Osteocyte (in vitro differentiated cells): ENCODE measurements around the gene MPLKIP. TPM values are rescaled to one million over a fixed set of nuclear protein-coding genes. Genes with fewer than 3 reads are reported as not detected.
"Not testable (repeated sequence)": the region's sequence is repeated elsewhere in the genome, so short reads cannot be mapped to it uniquely, and the experiment has no call there.

Experiments
- DNase-seq: peaks from one replicate; pipeline ENCODE4 v3.0.0; 2021; ENCODE audit warnings: mixed read lengths; ENCODE audit not compliant: unreplicated experiment; ENCODE audit errors: extremely low spot score
- H3K27ac Mint-ChIP-seq: one replicate; pipeline ENCODE4 v1.8.0; 2021; ENCODE audit warnings: mild to moderate bottlenecking, mixed read lengths; ENCODE audit not compliant: unreplicated experiment
- H3K27me3 Mint-ChIP-seq: one replicate; pipeline ENCODE4 v1.8.0; 2021; ENCODE audit warnings: mixed read lengths; ENCODE audit not compliant: unreplicated experiment
- H3K36me3 Mint-ChIP-seq: one replicate; pipeline ENCODE4 v1.8.0; 2021; ENCODE audit warnings: mixed read lengths; ENCODE audit not compliant: unreplicated experiment
- H3K4me1 Mint-ChIP-seq: one replicate; pipeline ENCODE4 v1.8.0; 2021; ENCODE audit warnings: mixed read lengths; ENCODE audit not compliant: unreplicated experiment
- H3K4me3 Mint-ChIP-seq: one replicate; pipeline ENCODE4 v1.8.0; 2021; ENCODE audit warnings: mild to moderate bottlenecking, moderate library complexity, mixed read lengths; ENCODE audit not compliant: unreplicated experiment
- H3K9me3 Mint-ChIP-seq: one replicate; pipeline ENCODE4 v1.8.0; 2021; ENCODE audit warnings: mixed read lengths; ENCODE audit not compliant: unreplicated experiment
- CTCF ChIP-seq: fragments of 200-600 bp; sonication (generic); IDR thresholded peaks from 2 replicates; pipeline ENCODE4 v1.5.0; 2021; ENCODE audit warnings: antibody characterized with exemption, mild to moderate bottlenecking, moderate library complexity
- total RNA-seq: library from RNA; stranded (reverse); gene quantifications from 2 replicates; pipeline ENCODE4 v1.2.1, GENCODE V29; 2021

Gene MPLKIP
- total RNA-seq, 1 donor from 2014 or later: 43.4 TPM

GRCh38 chr7:40120020-40120419, 14.4 kb downstream of the MPLKIP start:
- Mint-ChIP-seq H3K27me3 (no peaks in the 10 kb centered on the region), H3K4me3 (no peak overlapping the region), H3K36me3 (peaks cover 21% of the 10 kb centered on the region), H3K9me3 (no peaks in the 10 kb centered on the region), H3K27ac (no peak overlapping the region), H3K4me1 (peaks cover 2% of the 10 kb centered on the region)
- DNase-seq: no peak
- TF ChIP-seq CTCF: no peak

- not testable (repeated sequence) for H3K27ac Mint-ChIP-seq
These were observed 16.2 kb downstream of the MPLKIP start for GRCh38 chr7:40118201-40118600.

GRCh38 chr7:40117199-40117598, 17.2 kb downstream of the MPLKIP start:
- H3K4me1 Mint-ChIP-seq, H3K4me3 Mint-ChIP-seq, H3K27me3 Mint-ChIP-seq, DNase-seq, H3K27ac Mint-ChIP-seq, H3K9me3 Mint-ChIP-seq: not testable (repeated sequence)
- H3K36me3 Mint-ChIP-seq: peaks cover 23% of the 10 kb centered on the region

More at GRCh38 chr7:40118201-40118600, 16.2 kb downstream of the MPLKIP start:
- H3K27me3 Mint-ChIP-seq, H3K4me1 Mint-ChIP-seq, H3K4me3 Mint-ChIP-seq, H3K9me3 Mint-ChIP-seq, DNase-seq: not testable (repeated sequence)
- peaks cover 16% of the 10 kb centered on the region for H3K36me3 Mint-ChIP-seq

GRCh38 chr7:40115936-40116335, 18.5 kb downstream of the MPLKIP start:
- TF ChIP-seq CTCF: no peak
- Mint-ChIP-seq H3K4me1 (peaks cover 2% of the 10 kb centered on the region), H3K27me3 (no peaks in the 10 kb centered on the region), H3K9me3 (peaks cover 7% of the 10 kb centered on the region), H3K4me3 (no peak overlapping the region), H3K27ac (no peak overlapping the region), H3K36me3 (peaks cover 20% of the 10 kb centered on the region)
- DNase-seq: no peak

GRCh38 chr7:40105879-40106473, 28.4 kb downstream of the MPLKIP start:
- Mint-ChIP-seq H3K4me3 (no peak overlapping the region), H3K36me3 (no peaks in the 10 kb centered on the region), H3K4me1 (peaks cover 3% of the 10 kb centered on the region), H3K9me3 (no peaks in the 10 kb centered on the region), H3K27me3 (no peaks in the 10 kb centered on the region), H3K27ac (no peak overlapping the region)
- TF ChIP-seq CTCF: no peak
- DNase-seq: no peak

GRCh38 chr7:40102897-40103296, 31.5 kb downstream of the MPLKIP start:
- no peak for DNase-seq
- Mint-ChIP-seq H3K9me3 (no peaks in the 10 kb centered on the region), H3K36me3 (peaks cover under 1% of the 10 kb centered on the region), H3K27ac (no peak overlapping the region), H3K27me3 (no peaks in the 10 kb centered on the region), H3K4me3 (no peak overlapping the region), H3K4me1 (peaks cover 3% of the 10 kb centered on the region)
- TF ChIP-seq CTCF: no peak
